Measurements from ENCODE around the gene TSPAN18. TPM values are rescaled to one million over a fixed set of nuclear protein-coding genes. Genes with fewer than 3 reads are reported as not detected.

Gene TSPAN18
- polyA plus RNA-seq, 1 of the 3 experiments (the other 2 are of a cell fraction), result 0.72 TPM

DNA sequence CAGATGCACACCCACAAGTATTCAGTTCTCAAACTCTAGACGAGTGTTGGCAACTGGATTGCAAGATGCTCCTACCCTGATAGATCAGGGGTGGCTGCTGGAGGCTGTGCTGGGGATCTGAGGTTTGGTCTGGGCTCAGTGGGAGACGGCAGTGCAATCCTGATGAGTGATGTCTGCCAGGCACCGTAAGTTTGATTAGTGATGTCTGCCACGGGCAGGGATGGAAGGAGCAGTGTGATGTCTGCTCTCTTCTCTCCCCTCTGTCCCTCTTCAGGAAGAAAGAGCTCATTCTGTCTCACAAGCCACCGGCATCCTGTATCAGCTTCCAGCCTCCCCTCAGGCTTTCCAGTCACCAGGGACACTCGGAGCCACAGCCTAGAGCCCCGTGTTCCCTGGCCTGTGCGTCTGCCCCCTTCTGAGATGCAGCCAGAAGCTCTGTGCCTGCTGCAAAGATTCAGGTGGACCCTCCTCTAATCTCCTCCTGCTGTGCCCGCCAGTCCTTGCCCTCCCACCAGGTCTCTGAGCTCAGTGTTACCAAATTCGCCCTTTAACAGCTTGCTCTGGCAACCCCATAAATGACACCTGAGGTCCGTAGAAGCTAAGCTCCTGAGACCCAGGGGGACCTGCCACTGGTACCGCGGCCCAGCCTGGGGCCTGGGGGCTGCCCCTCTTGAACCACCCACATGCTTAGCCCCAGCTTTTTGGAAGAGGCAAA, 204.0 kb downstream of the TSPAN18 start:
- Histone ChIP-seq H3K27me3 (ENCODE audit: insufficient read depth) (no peaks in the 10 kb centered on the region), H3F3A (replicated peaks; ENCODE audit: insufficient read depth) (no peaks in the 10 kb centered on the region), H3K4me2 (no peak overlapping the region), H3K79me2 (ENCODE audit: insufficient read depth) (no peaks in the 10 kb centered on the region), H4K20me1 (ENCODE audit: insufficient read depth) (no peaks in the 10 kb centered on the region), H2AFZ (ENCODE audit: low read depth) (no peak overlapping the region), H3K9me2 (no peaks in the 10 kb centered on the region), H3K4me3 (ENCODE audit: low read depth in 2 of 2, low read length in 1 of 2) (no peak overlapping the region), H3K27ac (ENCODE audit: low read depth in 2 of 2, low read length in 1 of 2) (no peak overlapping the region), H3K9me3 (no peaks in the 10 kb centered on the region), H3K36me3 (replicated peaks in 1 of 2; ENCODE audit: control insufficient read depth in 1 of 2, insufficient read depth in 2 of 2, low read length in 1 of 2) (no peaks in the 10 kb centered on the region), H3K9ac (no peak overlapping the region), H3K4me1 (ENCODE audit: control insufficient read depth in 1 of 2, insufficient read depth in 2 of 2, low read depth in 1 of 2, low read length in 1 of 2) (peaks cover 0 to 8% of the 10 kb centered on the region in 2 experiments; a peak in 1 of 4 replicates)
- no peak for DNase-seq
- ChIA-PET CTCF (interaction anchor here (0.7 to 24.2 kb wide), 7 partner anchors 8 to 401 kb away, joined by 3 to 1245 read pairs (median 4); no protein-coding TSS in a partner anchor), POLR2A (interaction anchor here (1.5 kb wide), 1 partner anchor 175 kb away, joined by 3 read pairs; no protein-coding TSS in a partner anchor)
- WGBS (ENCODE audit: low lambda C conversion rate), result 69% methylated on average over 13 of the region's 13 CpGs
- TF ChIP-seq SMC3 (IDR thresholded peaks at IDR 0.05; ENCODE audit: low read depth, low read length), result no peak
- TF ChIP-seq, protein P1, sequence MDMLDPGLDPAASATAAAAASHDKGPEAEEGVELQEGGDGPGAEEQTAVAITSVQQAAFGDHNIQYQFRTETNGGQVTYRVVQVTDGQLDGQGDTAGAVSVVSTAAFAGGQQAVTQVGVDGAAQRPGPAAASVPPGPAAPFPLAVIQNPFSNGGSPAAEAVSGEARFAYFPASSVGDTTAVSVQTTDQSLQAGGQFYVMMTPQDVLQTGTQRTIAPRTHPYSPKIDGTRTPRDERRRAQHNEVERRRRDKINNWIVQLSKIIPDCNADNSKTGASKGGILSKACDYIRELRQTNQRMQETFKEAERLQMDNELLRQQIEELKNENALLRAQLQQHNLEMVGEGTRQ (IDR thresholded peaks at IDR 0.05; ENCODE audit: borderline replicate concordance, low read depth, low read length), result no peak
- TF ChIP-seq, protein P2, sequence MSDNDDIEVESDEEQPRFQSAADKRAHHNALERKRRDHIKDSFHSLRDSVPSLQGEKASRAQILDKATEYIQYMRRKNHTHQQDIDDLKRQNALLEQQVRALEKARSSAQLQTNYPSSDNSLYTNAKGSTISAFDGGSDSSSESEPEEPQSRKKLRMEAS (IDR thresholded peaks at IDR 0.05; ENCODE audit: low read depth), result no peak
- TF ChIP-seq POLR2AphosphoS5 (IDR thresholded peaks at IDR 0.05; ENCODE audit: low read depth, low read length), result no peak
- no peak for TF ChIP-seq FOSL2 (IDR thresholded peaks at IDR 0.05; ENCODE audit: borderline replicate concordance, low read depth)

DNA sequence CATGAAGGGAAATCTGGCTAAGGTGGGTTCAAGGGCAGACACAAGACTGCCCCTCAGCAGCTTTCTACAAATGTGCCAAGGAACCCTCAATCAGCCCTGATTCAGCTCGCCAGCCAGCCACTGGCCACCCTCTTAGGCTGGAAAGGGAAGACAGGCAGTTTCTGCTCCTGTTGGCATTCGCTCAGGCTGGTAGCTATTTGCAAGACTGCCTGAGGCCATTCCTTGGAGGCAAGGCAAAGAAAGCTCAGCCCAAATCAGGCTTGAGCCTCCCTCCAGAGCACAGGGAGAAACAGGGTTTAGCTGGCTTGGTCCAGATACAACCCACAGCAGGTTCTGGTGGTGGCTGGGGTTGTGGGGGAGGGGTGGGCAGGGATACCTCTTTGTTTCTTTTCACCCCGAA, 204.7 kb downstream of the TSPAN18 start:
- no peaks in the 10 kb centered on the region for H3K36me3 ChIP-seq (replicated peaks in 1 of 2; ENCODE audit: control insufficient read depth in 1 of 2, insufficient read depth in 2 of 2, low read length in 1 of 2)
- CTCF ChIA-PET, result interaction anchor here (0.7 to 24.2 kb wide), 10 partner anchors 12 to 409 kb away, joined by 3 to 1245 read pairs (median 3); no protein-coding TSS in a partner anchor
- 93% methylated on average over 2 of the region's 3 CpGs for WGBS (ENCODE audit: low lambda C conversion rate)

More for the DNA sequence above, 204.7 kb downstream of the TSPAN18 start:
- Histone ChIP-seq H3F3A (replicated peaks; ENCODE audit: insufficient read depth) (no peaks in the 10 kb centered on the region), H3K9me2 (no peaks in the 10 kb centered on the region), H3K9me3 (no peaks in the 10 kb centered on the region), H3K27ac (ENCODE audit: low read depth in 2 of 2, low read length in 1 of 2) (no peak overlapping the region), H3K4me2 (no peak overlapping the region), H3K4me3 (ENCODE audit: low read depth in 2 of 2, low read length in 1 of 2) (no peak overlapping the region), H4K20me1 (ENCODE audit: insufficient read depth) (no peaks in the 10 kb centered on the region), H3K4me1 (ENCODE audit: control insufficient read depth in 1 of 2, insufficient read depth in 2 of 2, low read depth in 1 of 2, low read length in 1 of 2) (peaks cover 0 to 8% of the 10 kb centered on the region in 2 experiments; a peak in 1 of 4 replicates), H3K9ac (no peak overlapping the region), H3K79me2 (ENCODE audit: insufficient read depth) (no peaks in the 10 kb centered on the region), H3K27me3 (ENCODE audit: insufficient read depth) (no peaks in the 10 kb centered on the region), H2AFZ (ENCODE audit: low read depth) (no peak overlapping the region)
- TF ChIP-seq TCF12 (IDR thresholded peaks at IDR 0.05) (no peak), MXI1 (IDR thresholded peaks at IDR 0.05; ENCODE audit: low read depth, low read length) (no peak), RCOR1 (IDR thresholded peaks at IDR 0.05; ENCODE audit: low read length) (no peak), TEAD4 (IDR thresholded peaks at IDR 0.05; ENCODE audit: borderline replicate concordance, insufficient read depth) (no peak), SIN3A (IDR thresholded peaks at IDR 0.05; ENCODE audit: borderline replicate concordance, low read depth, low read length) (no peak), RFX5 (IDR thresholded peaks at IDR 0.05; ENCODE audit: low read length) (no peak), TAF1 (IDR thresholded peaks at IDR 0.05; ENCODE audit: borderline replicate concordance, low read depth, low read length) (no peak), NRF1 (IDR thresholded peaks at IDR 0.05; ENCODE audit: low read depth, low read length) (no peak)
- TF ChIP-seq, protein P2 (IDR thresholded peaks at IDR 0.05; ENCODE audit: low read depth), result no peak
- no peak for DNase-seq
- POLR2A ChIA-PET, result interaction anchor here (1.5 kb wide), 1 partner anchor 174 kb away, joined by 3 read pairs; no protein-coding TSS in a partner anchor
